GM12891 (cell line): ENCODE measurements around the gene ZC3H18.

ENCODE experiments used
- POLR2A ChIP-seq: IDR thresholded peaks from 2 replicates; pipeline ENCODE4 v1.6.1; 2011; ENCODE audit warnings: low read depth, low read length, control low read depth
- POLR2AphosphoS5 ChIP-seq: IDR thresholded peaks from 2 replicates; pipeline ENCODE4 v1.6.1; 2011; ENCODE audit warnings: low read depth, low read length, control low read depth
- SPI1 ChIP-seq: IDR thresholded peaks from 2 replicates; pipeline ENCODE4 v1.6.1; 2011; ENCODE audit warnings: low read depth, low read length, control low read depth
- TAF1 ChIP-seq: IDR thresholded peaks from 2 replicates; pipeline ENCODE4 v1.6.1; 2011; ENCODE audit warnings: low read depth, low read length, control low read depth

- TF ChIP-seq POLR2A: no peak
- no peak for TF ChIP-seq POLR2AphosphoS5
- no peak for TF ChIP-seq TAF1
- TF ChIP-seq SPI1: no peak
These were observed 53.7 kb downstream of the ZC3H18 start for GRCh38 chr16:88623858-88624257.
